Thyroid gland (tissue), 4 donors: ENCODE measurements around the gene PRR33. TPM values are rescaled to one million over a fixed set of nuclear protein-coding genes. Genes with fewer than 3 reads are reported as not detected.

Source experiments
- DNase-seq, 2 donors: peaks; one replicate each; pipeline ENCODE4 v3.0.0-alpha.2; 2019
- H3K27ac ChIP-seq, 3 donors: fragments of 200-600 bp; sonication (generic); 1 replicate in 2 of 3; 2 replicates in 1 of 3; pipeline ENCODE4 v1.5.1; 2016 to 2019; ENCODE audit warnings: mild to moderate bottlenecking in 1 of 3, moderate library complexity in 1 of 3
- H3K27me3 ChIP-seq: fragments of 200-600 bp; sonication (generic); one replicate; pipeline ENCODE4 v1.5.1; 2019
- H3K36me3 ChIP-seq, 2 donors: fragments of 200-600 bp; sonication (generic); one replicate each; pipeline ENCODE4 v1.5.1; 2016 to 2019
- H3K4me1 ChIP-seq, 2 donors: fragments of 200-600 bp; sonication (generic); one replicate each; pipeline ENCODE4 v1.5.1; 2017 to 2019
- H3K4me3 ChIP-seq, 3 donors: fragments of 200-600 bp; sonication (generic); replicated peaks in 1 of 3; 1 replicate in 2 of 3; 2 replicates in 1 of 3; pipeline ENCODE4 v1.5.1; 2016; ENCODE audit warnings: mild to moderate bottlenecking in 1 of 3
- H3K9me3 ChIP-seq: fragments of 200-600 bp; sonication (generic); one replicate; pipeline ENCODE4 v1.5.1; 2017
- CTCF ChIP-seq, 6 experiments: fragments of 200-600 bp in 3 of 6; fragments of 450-650 bp in 3 of 6; sonication (generic) in 3 of 6; IDR thresholded peaks; one replicate each; pipeline ENCODE4 v1.5.1; 2016 to 2019; ENCODE audit warnings: antibody characterized with exemption in 6 of 6, mild to moderate bottlenecking in 2 of 6, inconsistent platforms in 1 of 6, moderate library complexity in 1 of 6
- POLR2A ChIP-seq, 2 donors: fragments of 450-650 bp; IDR thresholded peaks; one replicate each; pipeline ENCODE4 v1.6.1; 2017; ENCODE audit warnings: antibody characterized with exemption in 2 of 2, mild to moderate bottlenecking in 2 of 2, moderate library complexity in 1 of 2
- WGBS, 2 donors: methylation state at CpG; one replicate each; pipeline ENCODE4 v1.1.5; 2017; 5-methylcytosine and 5-hydroxymethylcytosine counted together
- intact Hi-C: fragments of 100-400 bp; cut with DNase I; formaldehyde crosslinking; loops from one replicate; pipeline ENCODE4 v1.15.1; 2023
- total RNA-seq, 4 donors: library from RNA; depleted of rRNA; stranded (reverse); fragments of >200 nt; gene quantifications; one replicate each; pipeline ENCODE4 v1.2.3, GENCODE V29; 2016

PRR33 gene
- total RNA-seq, 4 donors from 2014 or later, result not detected

GRCh38 chr11:1913271-1914060, 21.8 kb upstream of the PRR33 start:
- intact Hi-C loops, result loop anchor here (2.0 kb wide), 1 partner anchor 21 kb away; no protein-coding TSS in a partner anchor
- no peaks in the 10 kb centered on the region for H3K36me3 ChIP-seq
- H3K9me3 ChIP-seq, result no peaks in the 10 kb centered on the region
- H3K4me3 ChIP-seq, result no peak overlapping the region
- WGBS, 2 donors, result 92 to 93% methylated on average over 31 of the region's 31 CpGs
- no peaks in the 10 kb centered on the region for H3K27me3 ChIP-seq
- no peak for DNase-seq
- H3K27ac ChIP-seq, result no peak overlapping the region
- TF ChIP-seq POLR2A (IDR thresholded peaks at IDR 0.05), result no peak
- TF ChIP-seq CTCF (IDR thresholded peaks at IDR 0.05), result no peak
- H3K4me1 ChIP-seq, result no peaks in the 10 kb centered on the region

GRCh38 chr11:1912289-1912878, 20.7 kb upstream of the PRR33 start:
- H3K4me1 ChIP-seq, result no peaks in the 10 kb centered on the region
- 86% methylated on average over 13 of the region's 13 CpGs for WGBS, 2 donors
- no peaks in the 10 kb centered on the region for H3K9me3 ChIP-seq
- TF ChIP-seq POLR2A (IDR thresholded peaks at IDR 0.05) (no peak), CTCF (IDR thresholded peaks at IDR 0.05) (no peak)
- no peaks in the 10 kb centered on the region for H3K27me3 ChIP-seq
- no peak overlapping the region for H3K27ac ChIP-seq
- H3K4me3 ChIP-seq, result no peak overlapping the region
- DNase-seq, result no peak
- no peaks in the 10 kb centered on the region for H3K36me3 ChIP-seq
- intact Hi-C loops, result loop anchor here (2.0 kb wide), 1 partner anchor 22 kb away; no protein-coding TSS in a partner anchor

GRCh38 chr11:1909524-1909923, 17.8 kb upstream of the PRR33 start:
- no peak overlapping the region for H3K27ac ChIP-seq
- no peaks in the 10 kb centered on the region for H3K9me3 ChIP-seq
- intact Hi-C loops, result no loop called here
- no peaks in the 10 kb centered on the region for H3K27me3 ChIP-seq
- no peaks in the 10 kb centered on the region for H3K36me3 ChIP-seq
- 84 to 85% methylated on average over 7 of the region's 7 CpGs for WGBS, 2 donors
- no peaks in the 10 kb centered on the region for H3K4me1 ChIP-seq
- DNase-seq, result no peak
- TF ChIP-seq CTCF (IDR thresholded peaks at IDR 0.05), result no peak
- no peak for TF ChIP-seq POLR2A (IDR thresholded peaks at IDR 0.05)
- H3K4me3 ChIP-seq, result no peak overlapping the region

- H3K4me1 ChIP-seq, result no peaks in the 10 kb centered on the region
- H3K9me3 ChIP-seq, result no peaks in the 10 kb centered on the region
- TF ChIP-seq POLR2A (IDR thresholded peaks at IDR 0.05), result no peak
- no peak for TF ChIP-seq CTCF (IDR thresholded peaks at IDR 0.05)
- H3K27ac ChIP-seq, result peak overlapping the region in 1 of 3 donors; percentile 6
- intact Hi-C loops, result no loop called here
- no peaks in the 10 kb centered on the region for H3K36me3 ChIP-seq
- no peak overlapping the region for H3K4me3 ChIP-seq
- WGBS, 2 donors, result 45 to 47% methylated on average over 9 of the region's 9 CpGs
- H3K27me3 ChIP-seq, result no peaks in the 10 kb centered on the region
- DNase-seq, result no peak
Measured at GRCh38 chr11:1908618-1909017, 16.9 kb upstream of the PRR33 start.
